Measurements from ENCODE around the gene SEMA7A. TPM values are rescaled to one million over a fixed set of nuclear protein-coding genes. Genes with fewer than 3 reads are reported as not detected.

The SEMA7A gene
- polyA plus RNA-seq, 1 donor = 5.4 TPM

DNA sequence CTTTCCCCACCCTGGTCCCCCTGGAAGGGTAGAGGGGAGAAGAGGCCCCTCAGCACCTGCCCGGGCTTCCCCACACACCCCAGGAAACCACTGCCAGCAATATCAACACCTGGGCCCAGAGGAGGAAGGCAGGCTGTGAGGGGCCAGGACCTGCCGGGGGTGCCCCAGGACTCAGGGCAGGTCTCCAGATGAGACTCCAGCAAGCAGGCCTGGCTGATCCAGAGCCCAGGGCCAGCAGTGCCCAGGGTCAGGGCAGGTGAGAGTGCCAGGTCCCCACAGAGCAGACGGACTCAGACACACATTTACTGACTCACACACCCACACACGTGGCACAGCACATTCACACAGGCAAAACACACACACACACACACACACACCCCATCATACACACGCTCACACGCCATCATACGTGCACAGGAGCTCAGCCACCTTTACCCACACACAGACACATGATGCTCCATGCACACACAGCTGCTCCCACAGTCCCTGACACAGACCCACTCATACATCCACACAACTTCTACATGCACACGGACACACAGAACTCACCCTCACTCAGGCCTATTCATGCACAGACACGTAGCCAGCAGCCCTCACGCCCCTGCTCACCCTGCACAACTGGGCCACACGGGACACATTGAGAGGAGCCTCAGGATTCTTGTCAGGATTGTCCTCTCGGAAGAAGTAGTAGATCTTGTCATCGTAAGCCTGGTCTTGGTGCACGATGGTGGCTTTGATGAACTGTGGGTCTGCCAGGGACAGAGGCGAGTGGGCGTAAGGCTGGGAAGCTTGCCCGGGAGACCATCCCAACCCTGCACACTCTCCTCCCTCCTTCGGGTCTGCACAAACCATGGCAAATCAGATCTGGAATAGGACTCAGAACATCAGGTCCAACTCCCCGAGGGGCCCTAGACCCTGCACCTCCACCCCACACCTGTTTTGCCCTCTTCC, 17.5 kb downstream of the SEMA7A start:
- no peak for DNase-seq (ENCODE audit: low read depth)

DNA sequence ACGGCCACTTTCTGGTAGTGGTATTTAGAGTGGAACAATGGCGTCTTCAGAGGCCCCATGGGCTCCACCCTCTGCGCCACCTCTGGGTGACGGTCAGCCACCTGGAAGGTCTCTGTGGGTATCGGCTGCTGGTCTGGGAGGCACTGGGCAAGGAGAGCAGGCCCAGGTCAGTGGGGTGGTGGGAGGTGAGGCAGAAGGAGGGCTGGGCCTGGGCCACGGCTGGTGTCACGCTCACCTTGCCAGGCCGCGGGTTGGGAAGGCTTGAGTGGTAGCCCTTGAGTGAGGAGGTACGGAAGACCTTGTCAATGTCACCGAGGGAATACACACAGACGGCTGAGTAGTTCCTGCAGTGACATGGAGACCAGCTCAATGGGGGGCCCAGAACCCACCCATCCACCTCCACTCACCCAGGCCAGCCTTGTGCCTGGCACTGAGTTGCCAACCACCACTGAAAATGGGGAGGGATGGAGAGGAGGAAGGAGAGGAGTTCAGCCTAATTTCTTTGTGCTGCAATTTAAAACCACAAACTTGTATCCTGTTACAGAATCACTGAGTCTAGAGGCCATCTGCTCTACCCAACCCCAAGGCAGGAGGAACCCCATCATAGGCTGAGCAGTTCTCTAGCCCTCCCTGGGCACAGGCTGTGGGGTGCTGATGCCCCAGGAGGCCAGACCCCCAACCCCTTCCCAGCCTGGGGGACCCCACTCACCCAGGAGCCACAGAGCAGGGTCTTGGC, 19.0 kb downstream of the SEMA7A start:
- no peak for DNase-seq (ENCODE audit: low read depth)

DNA sequence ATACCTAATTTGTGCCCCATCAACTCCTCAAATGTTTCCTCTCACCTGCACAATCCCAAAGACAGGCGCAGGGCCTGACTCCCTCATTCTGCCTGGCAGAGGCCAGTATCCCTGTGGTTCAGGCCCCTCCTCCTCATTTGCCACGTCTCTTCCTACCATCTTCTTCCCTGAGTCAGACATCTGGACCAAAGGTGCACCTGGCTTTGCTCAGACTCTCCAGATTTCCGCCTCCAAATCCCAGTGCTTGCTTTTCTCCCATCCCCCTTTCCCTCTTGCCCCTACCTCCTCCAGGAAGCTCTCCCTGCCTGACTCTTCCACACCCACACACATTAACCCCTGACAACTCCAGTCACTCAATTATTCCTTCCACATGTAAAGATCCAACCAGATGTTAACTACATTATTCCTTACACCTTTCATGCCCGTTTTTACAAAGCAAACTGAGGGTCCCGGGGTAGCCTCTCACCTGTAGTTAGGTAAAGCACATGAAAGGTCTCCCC, 19.6 kb downstream of the SEMA7A start:
- DNase-seq (ENCODE audit: low read depth) = no peak

DNA sequence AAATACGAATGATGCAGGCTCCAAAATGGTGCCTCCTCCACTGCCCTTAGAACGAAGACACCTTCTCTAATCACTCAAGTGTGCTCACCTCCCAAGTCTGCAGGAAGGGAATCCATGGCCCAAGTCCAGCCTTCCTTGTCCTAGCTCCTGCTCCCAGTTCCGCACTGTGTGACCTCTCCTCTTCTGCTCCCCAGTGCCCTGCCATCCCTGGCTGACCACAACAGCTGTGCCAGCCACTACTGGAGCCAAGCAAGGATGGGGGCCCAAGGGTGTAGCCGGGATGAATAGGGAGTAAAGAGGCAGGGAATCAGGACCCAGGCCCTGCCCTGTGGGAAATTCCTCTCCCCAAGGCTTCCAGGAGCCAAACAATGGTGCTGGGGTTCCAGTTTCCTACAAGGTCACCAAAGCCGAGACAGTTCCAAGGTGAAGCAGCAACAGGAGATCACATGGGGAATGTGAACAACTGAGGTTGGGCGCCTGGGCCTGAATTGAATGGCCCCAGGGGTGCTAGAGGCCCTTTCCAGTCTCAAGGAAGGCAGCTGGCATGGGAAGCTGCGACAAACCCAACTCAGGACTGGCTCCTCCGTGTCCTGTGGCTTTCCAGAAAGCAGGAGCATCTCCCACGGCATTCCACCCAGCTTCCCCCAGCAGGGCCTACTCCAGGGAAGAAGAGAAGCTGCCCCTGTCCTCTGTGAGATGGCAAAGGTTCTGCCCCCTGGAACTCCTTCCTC, 20.2 kb downstream of the SEMA7A start:
- no peak for DNase-seq (ENCODE audit: low read depth)

DNA sequence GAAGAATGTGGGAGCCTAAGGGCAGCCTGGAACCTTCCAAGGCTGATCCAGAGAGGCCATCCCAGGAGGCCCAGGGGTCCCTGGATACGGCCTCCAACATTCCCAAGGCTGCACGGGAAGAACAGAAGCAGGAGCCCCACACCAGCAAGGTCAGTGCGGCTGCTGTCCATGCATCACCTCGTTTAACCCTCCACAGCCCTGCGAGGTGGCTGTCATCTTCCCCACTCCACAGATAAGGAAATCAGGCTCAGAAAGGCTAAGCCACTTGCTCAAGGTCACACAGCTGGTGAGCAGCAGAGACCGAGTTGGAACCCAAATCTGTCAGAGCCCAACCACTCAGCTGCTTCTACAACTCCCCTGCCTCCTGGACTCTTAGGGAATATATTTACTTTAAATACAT, 21.6 kb downstream of the SEMA7A start:
- no peak for DNase-seq (ENCODE audit: low read depth)

DNA sequence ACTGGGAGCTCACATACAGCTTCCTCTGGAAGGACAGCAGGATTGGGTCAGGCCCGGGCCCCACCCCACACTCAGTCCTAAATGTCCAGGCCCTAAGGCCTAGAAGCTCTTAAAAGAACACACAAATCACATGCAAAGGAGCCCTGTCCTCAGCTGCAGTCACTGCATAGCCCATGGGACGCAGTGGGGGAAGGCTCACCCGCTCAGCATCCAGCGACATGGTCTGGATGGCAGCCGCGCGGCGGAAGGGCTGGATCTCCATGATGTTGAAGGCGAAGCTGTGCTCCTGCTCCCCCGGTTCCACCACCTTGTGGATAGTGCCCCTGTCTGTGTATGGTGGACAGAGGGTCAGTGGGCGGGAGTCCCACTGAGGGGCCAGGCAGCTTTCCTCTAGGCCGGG, 22.1 kb downstream of the SEMA7A start:
- no peak for DNase-seq (ENCODE audit: low read depth)

DNA sequence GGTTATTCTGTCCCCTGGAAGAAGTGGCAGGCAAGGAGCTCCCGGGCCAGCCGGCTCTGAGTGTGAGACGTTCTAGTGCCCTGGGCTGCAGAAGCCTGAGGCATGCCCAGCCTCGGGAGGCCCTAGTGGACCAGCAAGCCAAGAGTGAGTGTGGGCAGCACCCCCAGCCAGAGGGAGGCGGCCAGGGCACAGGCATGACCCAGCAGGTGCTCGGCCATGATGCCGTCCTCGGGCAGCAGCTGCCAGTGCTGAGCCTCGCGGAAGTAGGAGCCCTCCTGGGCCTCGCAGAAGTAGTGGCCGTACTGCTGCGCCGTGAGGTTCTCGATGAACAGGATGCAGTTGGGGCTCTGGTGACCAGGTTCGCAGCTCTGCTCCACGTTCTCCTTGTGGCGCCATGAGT, 23.3 kb downstream of the SEMA7A start:
- DNase-seq (ENCODE audit: low read depth) = no peak

DNA sequence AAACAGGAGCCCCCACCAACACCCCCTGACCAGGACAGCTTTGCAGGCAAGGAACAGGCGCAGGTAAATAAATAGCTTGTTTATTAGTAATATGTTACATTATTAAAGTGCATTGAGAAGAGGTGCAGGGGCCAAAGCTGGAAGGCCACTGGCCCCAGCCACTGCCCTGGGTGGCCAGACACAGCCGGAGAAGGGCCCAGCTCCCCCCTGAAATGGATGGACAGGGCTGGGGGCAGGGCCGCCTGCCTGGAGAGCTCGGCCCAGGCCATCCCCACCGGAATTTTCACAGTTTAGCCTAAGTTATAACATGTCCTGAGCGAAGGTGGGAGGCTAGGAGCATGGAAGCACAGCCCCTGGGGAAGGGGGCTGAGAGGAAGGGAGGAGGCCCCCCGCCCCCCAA, 24.5 kb downstream of the SEMA7A start:
- no peak for DNase-seq (ENCODE audit: low read depth)

DNA sequence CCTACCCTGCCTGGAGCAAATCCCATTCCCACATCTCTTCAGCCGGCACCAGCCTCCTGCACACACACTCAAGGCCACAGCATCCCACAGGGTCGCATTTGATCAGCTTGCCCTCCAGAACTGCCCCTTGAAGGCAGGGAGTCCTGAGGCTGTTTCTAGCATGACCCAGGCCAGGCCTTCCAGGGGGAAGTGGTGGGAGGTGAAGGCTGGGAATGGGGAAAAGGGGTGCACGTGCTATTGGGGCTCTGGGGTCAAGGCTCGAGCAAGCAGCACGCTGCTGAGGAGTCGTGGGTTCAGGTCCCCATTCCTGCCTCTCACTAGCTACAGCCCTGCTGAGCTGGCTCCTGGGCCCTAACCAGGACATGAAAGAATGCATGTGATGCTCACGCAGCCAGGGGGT, 24.9 kb downstream of the SEMA7A start:
- no peak for DNase-seq (ENCODE audit: low read depth)

DNA sequence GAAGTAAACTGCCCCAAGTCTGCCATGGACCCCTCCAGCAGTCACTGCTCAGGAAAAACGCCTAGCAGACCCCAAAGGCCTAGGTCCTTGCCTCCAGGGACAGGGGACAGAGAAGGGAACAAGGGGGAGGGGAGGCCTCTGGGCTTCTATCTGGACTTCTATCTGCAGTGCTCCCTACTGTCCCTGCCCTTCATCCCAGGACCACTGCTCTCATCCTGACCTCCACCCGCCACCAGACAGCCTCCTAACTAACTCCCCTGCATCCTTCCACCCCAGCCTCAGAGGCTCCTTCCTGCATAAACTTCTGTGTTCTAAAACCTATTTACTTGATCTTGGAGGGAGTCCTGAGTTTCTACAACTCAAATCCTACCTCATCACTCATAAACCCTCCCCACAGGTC, 25.4 kb downstream of the SEMA7A start:
- DNase-seq (ENCODE audit: low read depth) = no peak

DNA sequence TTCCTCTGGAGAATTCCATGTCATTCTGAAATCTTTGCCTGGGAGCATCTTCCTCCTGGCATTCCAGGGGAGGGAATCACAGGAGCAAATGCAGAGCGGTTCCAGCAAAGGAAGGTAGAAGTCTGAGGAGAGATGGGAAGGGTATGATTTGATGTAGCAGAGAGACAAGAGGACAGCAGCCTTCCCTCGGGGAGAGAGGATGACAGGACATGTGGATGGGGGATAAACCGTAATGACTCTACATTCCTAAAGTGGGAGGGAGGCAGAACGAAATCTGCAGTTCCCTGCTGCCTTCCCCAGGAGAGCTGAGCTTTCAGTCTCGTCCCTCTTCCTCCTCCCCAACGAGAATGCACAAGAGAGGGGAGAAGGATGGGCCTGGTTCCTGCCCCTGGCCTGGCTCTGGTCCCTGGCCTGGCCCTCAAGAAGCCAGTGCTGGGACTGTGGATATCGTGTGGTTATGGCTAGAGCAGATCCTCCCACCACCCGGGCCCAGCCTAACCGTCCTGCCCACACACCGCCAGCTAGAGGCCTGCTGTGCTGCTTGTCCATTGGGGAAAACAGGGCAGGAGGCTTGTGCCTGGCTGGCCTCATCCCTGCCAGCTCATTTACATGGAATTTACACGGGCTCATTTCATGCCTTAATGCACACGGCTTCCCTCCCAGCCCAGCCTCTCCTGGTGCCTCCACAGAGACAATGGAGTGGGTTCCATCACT, 26.6 kb downstream of the SEMA7A start:
- DNase-seq (ENCODE audit: low read depth) = no peak

DNA sequence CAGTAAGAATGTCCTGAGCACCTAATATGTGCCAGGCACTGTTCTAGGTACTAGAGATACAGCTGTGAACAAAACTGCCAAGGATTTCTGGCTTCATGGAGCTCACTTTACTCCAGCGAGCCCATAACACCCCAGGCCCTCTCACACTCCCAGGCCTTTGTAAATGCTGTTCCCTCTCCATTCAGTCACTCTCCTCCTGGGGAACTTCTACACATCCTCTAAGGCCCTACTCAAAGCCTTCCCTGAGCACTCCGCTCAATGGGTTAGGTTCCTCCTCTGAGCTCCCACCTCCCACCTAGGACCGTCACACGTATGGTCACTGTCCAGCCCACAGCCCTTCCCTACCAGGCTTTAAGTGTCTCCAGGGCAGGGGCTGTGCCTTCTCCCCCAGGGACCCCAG, 27.2 kb downstream of the SEMA7A start:
- DNase-seq (ENCODE audit: low read depth) = no peak

DNA sequence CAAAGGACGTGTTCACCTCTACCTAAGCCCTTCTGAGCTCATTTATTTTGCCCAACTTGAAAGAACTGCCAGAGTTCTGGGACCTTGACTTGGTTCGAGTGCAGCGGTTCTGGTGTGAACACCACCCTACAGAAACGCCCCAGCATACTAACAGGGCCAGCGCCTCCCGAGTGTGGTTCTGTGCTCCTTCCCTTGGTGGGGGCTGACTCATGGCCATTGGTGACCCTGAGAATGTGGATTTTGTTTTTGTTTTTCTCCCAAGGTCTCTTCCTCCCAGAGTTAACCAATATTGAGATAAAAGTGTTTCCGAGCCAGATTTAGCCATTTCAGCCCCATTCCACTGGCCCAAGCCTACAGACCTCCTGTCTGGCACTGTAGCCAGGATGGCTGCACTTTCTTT, 27.9 kb downstream of the SEMA7A start:
- DNase-seq (ENCODE audit: low read depth) = no peak

DNA sequence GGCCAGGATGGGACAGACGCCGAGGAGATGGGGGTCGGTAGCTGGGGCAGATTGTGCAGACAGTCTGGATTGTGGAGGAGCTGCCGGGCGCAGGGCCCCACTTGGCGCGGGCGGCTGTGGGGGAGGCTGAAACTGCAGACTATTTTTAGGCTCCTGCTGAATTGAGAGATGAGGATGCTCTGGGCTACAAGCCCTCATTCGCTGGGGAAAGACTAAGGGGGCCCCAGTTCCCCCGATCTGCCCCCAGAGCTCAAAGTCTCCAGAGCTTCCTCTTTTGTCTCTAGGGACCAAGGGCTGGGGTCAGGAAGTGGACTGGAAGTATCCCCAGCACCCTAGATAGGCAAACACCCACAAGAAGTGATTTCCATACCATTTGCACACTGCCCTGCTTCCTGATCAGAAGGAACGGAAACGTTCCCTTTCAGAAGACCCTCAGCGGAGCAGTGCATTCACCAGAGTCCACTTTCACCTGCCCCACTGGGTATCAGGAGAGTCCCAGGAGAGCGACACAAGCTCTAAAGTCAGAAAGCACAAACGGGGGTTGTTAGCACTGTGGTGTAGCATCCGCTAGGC, 29.7 kb downstream of the SEMA7A start:
- DNase-seq (ENCODE audit: low read depth) = no peak

DNA sequence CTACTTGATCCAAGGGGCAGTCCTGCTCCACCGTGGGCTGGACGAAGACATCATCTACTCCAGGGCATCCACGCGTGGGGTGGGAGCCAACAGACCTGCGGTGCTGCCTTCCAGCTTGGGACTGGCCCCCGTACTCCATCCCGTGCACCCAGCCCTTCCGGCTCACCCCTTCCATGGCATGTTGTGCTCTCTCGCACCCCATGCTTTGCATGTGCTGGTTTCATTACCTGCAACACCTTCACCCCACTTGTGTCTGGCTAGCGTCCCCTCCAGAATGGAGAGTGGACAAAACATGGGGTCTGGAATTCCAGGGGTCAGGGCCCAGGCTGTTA, 30.2 kb downstream of the SEMA7A start:
- no peak for DNase-seq (ENCODE audit: low read depth)

DNA sequence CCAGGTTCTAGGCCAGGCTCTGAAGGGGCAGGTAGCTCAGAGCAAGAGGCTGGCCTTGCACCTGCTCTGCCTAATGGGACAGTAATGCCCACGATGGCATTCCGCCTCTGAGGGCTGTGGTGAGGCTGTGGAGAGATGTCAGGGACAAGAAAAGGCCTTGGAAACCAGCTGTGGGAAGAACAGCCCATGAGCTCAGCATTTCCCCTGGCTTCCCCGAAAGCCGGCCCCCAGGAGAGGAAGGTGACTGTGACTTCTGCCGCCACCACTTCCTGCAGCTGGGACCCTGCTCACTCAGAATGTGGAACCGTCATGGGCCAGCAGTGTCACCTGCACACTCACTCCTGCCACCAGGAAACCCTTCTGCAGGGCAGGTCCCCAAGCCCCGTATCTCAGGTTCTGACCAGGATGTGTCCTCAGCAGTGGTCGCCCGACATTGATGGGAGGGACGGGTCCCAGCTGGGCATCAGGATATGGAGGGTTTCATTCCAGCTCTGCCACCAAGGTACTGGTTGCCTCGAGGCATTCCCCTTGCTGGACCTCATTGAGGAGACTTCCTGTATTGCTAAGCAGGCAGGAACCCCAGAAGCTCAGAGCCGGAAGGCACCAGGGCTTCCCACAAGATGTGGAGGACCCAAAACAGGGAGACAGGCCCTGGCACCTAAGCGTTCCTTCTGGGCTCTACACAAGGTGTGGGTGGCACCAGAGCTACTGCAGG, 30.7 kb downstream of the SEMA7A start:
- DNase-seq (ENCODE audit: low read depth) = no peak

DNA sequence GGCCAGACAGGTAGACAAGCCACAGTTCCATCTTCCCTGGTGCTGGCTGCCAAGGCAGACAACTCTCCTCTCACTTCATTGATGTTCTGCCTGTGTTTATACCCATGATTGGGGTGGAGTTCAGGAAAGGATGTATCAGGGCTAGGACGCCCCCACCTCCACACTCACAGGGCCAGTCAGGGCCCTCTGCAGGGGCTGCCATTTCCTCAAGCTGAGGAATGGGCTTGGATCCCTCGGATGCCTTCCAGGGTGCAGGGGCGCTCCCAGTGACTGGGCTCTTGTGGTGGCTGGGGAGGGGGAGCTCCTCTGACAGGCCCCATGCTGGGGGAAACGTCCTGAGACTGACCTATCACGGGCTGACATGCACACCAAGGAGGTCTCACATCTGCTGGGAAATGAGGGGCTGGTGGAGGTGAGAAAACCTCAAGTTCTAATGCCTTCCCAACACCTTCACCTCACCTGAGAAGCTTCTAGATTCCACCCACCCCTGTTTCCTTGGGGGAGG, 31.4 kb downstream of the SEMA7A start:
- DNase-seq (ENCODE audit: low read depth) = no peak

DNA sequence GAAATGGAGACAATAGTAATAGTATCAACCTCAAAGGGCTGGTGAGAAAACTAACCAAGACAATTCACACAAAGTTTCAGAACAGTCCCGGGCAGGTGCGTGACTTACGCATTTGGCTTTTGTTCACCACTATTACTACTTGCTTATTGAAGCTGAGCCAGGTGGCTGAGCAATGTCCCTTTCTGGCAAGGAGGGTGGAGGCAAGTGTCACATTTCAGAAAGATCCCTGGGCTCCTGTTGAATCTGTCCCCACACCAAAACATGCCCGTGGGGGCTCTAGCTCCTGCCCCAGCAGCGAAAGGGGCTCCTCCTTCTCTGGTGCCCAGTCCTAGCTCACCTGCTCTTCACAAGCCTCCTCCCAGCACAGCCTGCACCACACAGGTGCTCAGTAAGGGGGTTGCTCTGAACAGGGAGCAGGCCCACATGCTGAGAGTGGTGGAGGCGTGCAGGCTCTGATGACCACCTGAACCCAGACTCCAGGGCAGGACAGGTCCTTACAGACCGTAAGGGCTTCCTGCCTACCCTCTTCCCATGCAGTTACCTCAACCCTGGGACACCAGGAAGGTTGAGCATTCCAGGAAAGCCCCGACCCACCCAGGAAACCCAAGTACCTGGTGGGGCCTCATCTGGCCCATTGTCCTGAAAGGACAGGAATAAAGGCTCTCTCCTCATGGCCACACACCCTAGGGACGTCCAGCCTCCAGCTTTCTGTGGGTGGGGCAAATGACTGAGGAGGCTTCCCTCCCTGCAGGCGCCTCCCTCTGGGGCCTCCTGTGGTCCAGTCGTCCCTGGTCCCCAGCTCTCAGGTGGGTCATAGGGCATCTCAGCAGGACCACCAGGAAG, 32.6 kb downstream of the SEMA7A start:
- DNase-seq (ENCODE audit: low read depth) = no peak

DNA sequence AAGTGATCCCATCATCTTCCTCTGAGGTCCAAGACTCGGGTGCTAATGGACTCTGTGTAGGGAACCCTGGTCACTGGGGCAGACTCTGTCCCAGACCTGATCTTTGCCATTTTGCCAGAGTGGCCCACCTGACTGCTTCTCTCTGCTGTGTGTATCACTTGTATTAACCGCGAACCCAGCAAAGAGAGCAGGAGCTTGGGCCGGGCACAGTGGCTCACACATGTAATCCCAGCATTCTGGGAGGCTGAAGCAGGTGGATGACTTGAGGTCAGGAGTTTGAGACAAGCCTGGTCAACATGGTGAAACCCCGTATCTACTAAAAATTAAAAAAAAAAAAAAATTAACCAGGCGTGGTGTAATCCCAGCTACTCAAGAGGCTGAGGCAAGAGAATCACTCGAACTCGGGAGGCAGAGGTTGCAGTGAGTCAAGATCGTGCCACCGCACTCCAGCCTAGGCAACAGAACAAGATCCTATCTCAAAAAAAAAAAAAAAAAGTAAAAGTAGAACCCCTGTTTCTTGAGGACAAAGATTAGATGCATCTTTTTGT, 33.4 kb downstream of the SEMA7A start:
- no peak for DNase-seq (ENCODE audit: low read depth)
